Brain microvascular endothelial cell (primary cell): ENCODE results near the gene DENND2A.
"Not testable (repeated sequence)": the region's sequence is repeated elsewhere in the genome, so short reads cannot be mapped to it uniquely, and the experiment has no call there.

Experiments used
- DNase-seq: peaks from one replicate; pipeline ENCODE4 v3.0.0-alpha.2; 2020
- H3K27ac ChIP-seq: fragments of 250-450 bp; sonication (Bioruptor Pico); 2 replicates; pipeline ENCODE4 v1.5.1; 2020; ENCODE audit warnings: mild to moderate bottlenecking, moderate library complexity
- H3K27me3 ChIP-seq: fragments of 250-450 bp; sonication (Bioruptor Pico); replicated peaks from 2 replicates; pipeline ENCODE4 v1.5.1; 2020; ENCODE audit warnings: mild to moderate bottlenecking
- H3K36me3 ChIP-seq: fragments of 250-450 bp; sonication (Bioruptor Pico); replicated peaks from 2 replicates; pipeline ENCODE4 v1.5.1; 2020; ENCODE audit warnings: mild to moderate bottlenecking
- H3K4me3 ChIP-seq: 2 replicates; pipeline ENCODE4 v1.5.1; 2011; ENCODE audit warnings: low read depth, mild to moderate bottlenecking, control low read depth, low read length, moderate library complexity
- in situ Hi-C: cut with HindIII; loops from 2 replicates; pipeline ENCODE4 v1.10.0; 2017; ENCODE audit warnings: low sequenced_read_pairs, low pct_ligation_motif_present
- TF ChIP-seq, protein P1 (sequence below): IDR thresholded peaks from 2 replicates; pipeline ENCODE4 v1.5.1; 2011; ENCODE audit warnings: low read depth, mild to moderate bottlenecking, moderate library complexity, low read length, control low read depth, inconsistent platforms; ENCODE audit errors: missing control alignments

The DENND2A gene

GRCh38 chr7:140672382-140673062, 31.9 kb upstream of the DENND2A start, which contains the start of gene ADCK2:
Gene ADCK2 (plus strand): TSS chr7:140672945. CDS start chr7:140673331, 386 bp downstream.
- in situ Hi-C loops = no loop called here
- H3K27me3 ChIP-seq = no peaks in the 10 kb centered on the region

DNA sequence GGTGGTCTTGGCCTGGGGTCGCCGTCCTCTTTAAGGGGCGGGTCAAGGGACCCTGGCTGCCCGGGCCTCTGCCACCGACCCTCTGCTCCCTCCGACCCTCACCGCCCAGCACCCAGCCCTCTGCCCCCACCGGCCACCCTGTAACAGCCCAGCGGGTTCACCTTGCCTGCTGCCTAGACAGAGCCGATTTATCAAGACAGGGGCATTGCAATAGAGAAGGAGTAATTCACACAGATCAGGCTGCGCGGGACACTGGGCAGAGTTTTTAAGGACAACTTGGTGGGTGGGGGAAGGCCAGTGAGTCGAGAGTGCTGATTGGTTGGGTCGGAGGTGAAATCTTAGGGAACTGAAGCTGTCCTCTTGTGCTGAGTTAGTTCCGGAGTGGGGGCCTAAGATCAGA, 31.4 kb upstream of the DENND2A start:
- Histone ChIP-seq H3K27me3 (no peaks in the 10 kb centered on the region), H3K4me3 (no peak overlapping the region), H3K36me3 (no peaks in the 10 kb centered on the region), H3K27ac (no peak overlapping the region)
- DNase-seq = no peak
- TF ChIP-seq, protein P1, sequence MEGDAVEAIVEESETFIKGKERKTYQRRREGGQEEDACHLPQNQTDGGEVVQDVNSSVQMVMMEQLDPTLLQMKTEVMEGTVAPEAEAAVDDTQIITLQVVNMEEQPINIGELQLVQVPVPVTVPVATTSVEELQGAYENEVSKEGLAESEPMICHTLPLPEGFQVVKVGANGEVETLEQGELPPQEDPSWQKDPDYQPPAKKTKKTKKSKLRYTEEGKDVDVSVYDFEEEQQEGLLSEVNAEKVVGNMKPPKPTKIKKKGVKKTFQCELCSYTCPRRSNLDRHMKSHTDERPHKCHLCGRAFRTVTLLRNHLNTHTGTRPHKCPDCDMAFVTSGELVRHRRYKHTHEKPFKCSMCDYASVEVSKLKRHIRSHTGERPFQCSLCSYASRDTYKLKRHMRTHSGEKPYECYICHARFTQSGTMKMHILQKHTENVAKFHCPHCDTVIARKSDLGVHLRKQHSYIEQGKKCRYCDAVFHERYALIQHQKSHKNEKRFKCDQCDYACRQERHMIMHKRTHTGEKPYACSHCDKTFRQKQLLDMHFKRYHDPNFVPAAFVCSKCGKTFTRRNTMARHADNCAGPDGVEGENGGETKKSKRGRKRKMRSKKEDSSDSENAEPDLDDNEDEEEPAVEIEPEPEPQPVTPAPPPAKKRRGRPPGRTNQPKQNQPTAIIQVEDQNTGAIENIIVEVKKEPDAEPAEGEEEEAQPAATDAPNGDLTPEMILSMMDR = no peak
- in situ Hi-C loops = no loop called here

More at GRCh38 chr7:140672382-140673062, 31.9 kb upstream of the DENND2A start, which contains the start of gene ADCK2:
- Histone ChIP-seq H3K27ac (no peak within 1 kb of the TSS), H3K4me3 (peak within 1 kb of the TSS; percentile 62), H3K36me3 (no peaks in the 10 kb centered on the region)
- DNase-seq = no peak
- TF ChIP-seq, protein P1 = no peak

GRCh38 chr7:140670343-140670935, 29.8 kb upstream of the DENND2A start:
- Histone ChIP-seq H3K27ac (no peak overlapping the region), H3K4me3 (no peak overlapping the region), H3K36me3 (no peaks in the 10 kb centered on the region), H3K27me3 (no peaks in the 10 kb centered on the region)
- in situ Hi-C loops = no loop called here
- DNase-seq = no peak
- TF ChIP-seq, protein P1 = no peak

- H3K27ac ChIP-seq, H3K36me3 ChIP-seq, in situ Hi-C loops, H3K27me3 ChIP-seq, DNase-seq, H3K4me3 ChIP-seq: not testable (repeated sequence)
Observed at GRCh38 chr7:140669862-140670261, 29.2 kb upstream of the DENND2A start.

- in situ Hi-C loops = no loop called here
- no peaks in the 10 kb centered on the region for H3K36me3 ChIP-seq
- TF ChIP-seq, protein P1 = no peak
- no peak overlapping the region for H3K27ac ChIP-seq
- H3K4me3 ChIP-seq = no peak overlapping the region
- no peaks in the 10 kb centered on the region for H3K27me3 ChIP-seq
- no peak for DNase-seq
Observed at GRCh38 chr7:140669352-140669751, 28.7 kb upstream of the DENND2A start.

- H3K36me3 ChIP-seq = no peaks in the 10 kb centered on the region
- DNase-seq = no peak
- H3K27ac ChIP-seq = no peak overlapping the region
- in situ Hi-C loops = no loop called here
- TF ChIP-seq, protein P1 = no peak
- H3K4me3 ChIP-seq = no peak overlapping the region
- no peaks in the 10 kb centered on the region for H3K27me3 ChIP-seq
Observed at GRCh38 chr7:140668641-140669040, 28.0 kb upstream of the DENND2A start.
